Stimulated activated CD4-positive, alpha-beta T cell treated with anti-CD3 and anti-CD28 coated beads, Interleukin-12 subunit alpha, Interleukin-12 subunit beta, amount 100 ng/mL, for 48 hours (primary cell): ENCODE data around the gene TF.

ENCODE experiments used
- DNase-seq, 3 donors: peaks; one replicate each; pipeline ENCODE4 v3.0.0-alpha.2; 2020; ENCODE audit warnings: low read depth in 2 of 3, low spot score in 1 of 3

The TF gene

GRCh38 chr3:133746712-133747066, 496 bp downstream of the TF start:
- DNase-seq: no peak

- DNase-seq: no peak
Measured at GRCh38 chr3:133747373-133747772, 1.2 kb downstream of the TF start.

DNA sequence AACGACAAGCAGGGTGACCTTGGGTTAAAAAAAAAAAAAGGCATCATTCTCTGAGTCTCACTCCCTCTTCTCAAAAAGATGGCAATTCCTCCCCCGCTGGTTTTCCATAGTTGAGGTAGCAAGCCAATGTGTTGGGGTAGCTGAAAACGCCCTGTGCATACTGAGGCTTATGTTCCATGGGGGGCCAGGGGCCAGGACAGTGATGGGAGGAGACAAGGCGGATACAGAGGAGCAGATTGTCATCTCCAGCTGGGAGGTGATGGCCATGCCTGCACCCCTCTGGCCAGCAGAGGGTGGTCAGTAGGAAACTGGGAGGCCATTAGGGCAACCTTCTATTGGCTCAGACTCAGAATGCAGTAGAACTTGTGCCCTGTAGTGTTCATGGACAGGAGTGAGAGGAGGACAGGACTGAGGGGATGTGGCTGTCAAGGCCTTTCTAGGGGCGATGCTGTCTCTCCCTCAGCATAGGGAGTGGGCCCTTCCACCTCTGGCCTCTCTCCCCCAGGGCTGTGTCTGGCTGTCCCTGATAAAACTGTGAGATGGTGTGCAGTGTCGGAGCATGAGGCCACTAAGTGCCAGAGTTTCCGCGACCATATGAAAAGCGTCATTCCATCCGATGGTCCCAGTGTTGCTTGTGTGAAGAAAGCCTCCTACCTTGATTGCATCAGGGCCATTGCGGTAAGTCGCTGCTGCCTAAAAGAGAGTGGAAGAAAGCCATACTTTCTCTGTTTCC, 1.9 kb downstream of the TF start:
- DNase-seq: no peak

DNA sequence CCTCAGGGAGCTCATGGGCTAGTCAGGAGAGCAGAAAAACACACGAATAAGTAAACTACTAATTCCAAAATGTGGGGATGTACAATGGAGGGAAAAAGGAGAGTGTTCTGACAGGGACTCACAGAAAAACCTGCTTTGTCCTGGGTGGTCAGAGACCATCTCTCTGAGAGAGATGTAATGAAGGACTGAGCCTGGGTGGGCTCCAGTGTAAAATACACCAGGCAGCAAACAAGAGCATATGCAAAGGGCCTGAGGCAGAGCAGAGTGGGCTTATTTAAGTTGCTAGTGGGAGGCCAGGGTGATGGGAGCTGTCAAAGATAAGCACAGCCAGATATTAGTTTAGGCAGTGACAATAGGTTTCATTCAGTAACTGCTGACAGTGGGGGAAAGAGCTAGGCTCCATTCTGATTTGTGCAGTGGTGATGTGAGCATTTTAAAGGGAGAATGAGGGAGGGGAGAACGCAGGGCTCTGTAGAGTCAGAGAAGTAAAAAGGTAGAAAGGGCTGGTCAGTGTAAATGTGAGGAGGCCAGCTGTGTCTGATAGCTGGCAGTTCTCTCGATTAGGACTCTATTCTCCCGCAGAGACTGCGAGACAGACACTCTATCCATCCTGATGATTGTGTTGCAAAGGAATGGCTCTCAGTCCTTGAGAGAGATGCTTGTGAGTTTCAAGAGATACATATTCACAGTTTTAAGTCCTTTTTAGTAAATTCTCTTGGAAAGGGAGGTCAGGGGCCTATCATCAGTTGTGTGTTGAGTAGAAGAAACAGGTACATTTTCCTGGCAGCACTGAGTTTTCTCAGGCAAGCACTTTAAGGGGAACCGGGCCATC, 3.5 kb downstream of the TF start:
- DNase-seq: no peak

- no peak for DNase-seq
Measured at GRCh38 chr3:133750259-133750656, 4.1 kb downstream of the TF start.

GRCh38 chr3:133753107-133753778, 7.0 kb downstream of the TF start:
- no peak for DNase-seq

DNA sequence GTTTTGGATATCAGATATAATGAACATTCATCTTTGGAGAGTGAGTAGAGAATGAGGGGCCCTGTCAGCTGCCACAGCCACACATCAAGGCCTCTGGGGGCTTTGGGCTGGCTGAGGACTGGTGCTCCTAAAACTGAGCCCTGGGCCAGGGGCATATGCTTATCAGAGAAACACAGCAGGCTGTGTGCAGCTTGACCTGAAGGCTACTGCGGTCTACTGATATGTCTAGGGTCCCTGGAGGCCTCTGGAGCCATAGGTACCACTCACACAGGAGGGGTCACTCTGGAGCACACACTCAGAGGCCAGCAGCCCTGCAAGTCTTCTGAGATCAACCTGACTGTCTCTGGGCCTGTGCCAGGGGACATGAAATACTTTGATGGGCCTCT, 7.6 kb downstream of the TF start:
- no peak for DNase-seq

DNA sequence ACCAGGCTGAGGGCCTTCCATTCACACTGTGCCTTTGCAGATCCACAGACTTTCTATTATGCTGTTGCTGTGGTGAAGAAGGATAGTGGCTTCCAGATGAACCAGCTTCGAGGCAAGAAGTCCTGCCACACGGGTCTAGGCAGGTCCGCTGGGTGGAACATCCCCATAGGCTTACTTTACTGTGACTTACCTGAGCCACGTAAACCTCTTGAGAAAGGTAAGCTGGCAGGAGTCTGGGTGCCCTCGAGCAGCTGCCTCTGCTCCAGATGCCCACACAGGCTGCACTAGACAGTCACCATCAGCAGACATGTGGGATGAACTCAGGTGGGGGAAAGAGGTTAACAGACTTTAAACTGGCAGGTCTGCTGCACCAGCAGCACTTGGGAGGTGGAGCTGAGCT, 8.3 kb downstream of the TF start:
- DNase-seq: no peak

DNA sequence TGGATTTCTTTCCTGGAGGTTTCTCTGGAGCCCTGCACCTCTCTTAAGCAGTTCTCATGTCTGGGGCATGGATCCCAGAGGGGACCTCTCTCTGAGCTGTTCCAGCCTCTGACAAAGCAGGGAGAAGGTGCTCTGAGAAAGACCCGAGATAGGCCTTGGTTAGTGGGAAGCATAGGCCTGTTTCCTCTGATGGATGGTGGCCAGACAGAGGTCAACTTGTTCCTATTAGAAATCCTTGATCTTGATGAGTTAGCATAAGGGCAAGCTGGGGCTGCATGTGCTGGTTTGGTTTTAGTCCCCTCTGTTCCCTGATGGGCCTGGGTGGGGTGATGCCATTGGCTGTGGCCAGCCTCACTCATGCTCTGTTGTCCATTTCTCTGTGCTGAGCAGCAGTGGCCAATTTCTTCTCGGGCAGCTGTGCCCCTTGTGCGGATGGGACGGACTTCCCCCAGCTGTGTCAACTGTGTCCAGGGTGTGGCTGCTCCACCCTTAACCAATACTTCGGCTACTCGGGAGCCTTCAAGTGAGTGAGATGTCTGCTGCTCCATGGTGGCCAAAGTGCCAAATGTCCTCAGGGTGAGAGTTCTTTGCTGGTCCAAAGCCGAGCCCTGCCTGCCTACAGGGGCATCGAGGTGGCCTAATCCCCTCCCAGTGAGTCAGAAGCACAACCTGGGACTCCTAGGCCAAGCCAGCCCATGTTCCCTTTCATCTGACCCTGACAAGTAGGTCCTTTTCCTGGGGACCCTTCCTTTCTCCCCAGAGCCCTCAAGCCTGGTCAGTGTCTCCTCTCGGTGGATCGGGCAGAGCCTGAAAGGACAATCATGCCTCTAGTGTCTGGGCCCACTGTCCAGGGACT, 9.0 kb downstream of the TF start:
- DNase-seq: no peak

GRCh38 chr3:133756716-133757694, 10.8 kb downstream of the TF start:
- no peak for DNase-seq

DNA sequence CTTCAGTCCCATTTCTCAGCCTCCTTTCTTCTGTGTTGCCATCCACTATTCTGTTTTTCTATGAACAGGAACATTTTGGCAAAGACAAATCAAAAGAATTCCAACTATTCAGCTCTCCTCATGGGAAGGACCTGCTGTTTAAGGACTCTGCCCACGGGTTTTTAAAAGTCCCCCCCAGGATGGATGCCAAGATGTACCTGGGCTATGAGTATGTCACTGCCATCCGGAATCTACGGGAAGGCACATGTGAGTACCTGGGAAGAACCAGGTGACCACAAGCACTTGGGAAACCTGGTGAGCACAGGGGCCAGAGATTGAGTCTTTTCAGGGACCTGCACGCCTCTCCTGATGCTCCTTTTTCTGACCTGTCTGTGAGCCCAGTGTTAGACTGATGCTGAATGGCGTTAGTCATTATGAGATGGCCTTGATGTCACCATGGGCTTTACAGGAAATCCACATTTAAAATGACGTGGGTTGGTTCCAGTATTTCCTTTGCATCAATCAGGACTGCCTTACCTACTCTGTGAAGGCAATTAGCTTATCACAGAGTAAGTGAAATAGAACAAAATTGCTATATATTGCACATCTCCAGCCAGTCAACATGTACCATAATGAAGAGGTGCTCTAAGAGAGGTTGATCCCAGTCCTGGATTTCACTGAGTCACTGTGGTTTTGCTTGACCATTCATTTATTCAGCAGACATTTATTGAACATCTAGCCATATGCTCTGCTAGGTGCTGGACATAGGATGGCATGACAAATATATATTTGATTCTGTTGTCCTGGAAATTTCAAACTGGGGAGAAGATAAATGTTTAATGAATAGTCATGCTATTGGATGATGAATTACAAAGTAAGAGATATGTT, 11.7 kb downstream of the TF start:
- DNase-seq: no peak

GRCh38 chr3:133758568-133758928, 12.4 kb downstream of the TF start:
- DNase-seq: no peak

DNA sequence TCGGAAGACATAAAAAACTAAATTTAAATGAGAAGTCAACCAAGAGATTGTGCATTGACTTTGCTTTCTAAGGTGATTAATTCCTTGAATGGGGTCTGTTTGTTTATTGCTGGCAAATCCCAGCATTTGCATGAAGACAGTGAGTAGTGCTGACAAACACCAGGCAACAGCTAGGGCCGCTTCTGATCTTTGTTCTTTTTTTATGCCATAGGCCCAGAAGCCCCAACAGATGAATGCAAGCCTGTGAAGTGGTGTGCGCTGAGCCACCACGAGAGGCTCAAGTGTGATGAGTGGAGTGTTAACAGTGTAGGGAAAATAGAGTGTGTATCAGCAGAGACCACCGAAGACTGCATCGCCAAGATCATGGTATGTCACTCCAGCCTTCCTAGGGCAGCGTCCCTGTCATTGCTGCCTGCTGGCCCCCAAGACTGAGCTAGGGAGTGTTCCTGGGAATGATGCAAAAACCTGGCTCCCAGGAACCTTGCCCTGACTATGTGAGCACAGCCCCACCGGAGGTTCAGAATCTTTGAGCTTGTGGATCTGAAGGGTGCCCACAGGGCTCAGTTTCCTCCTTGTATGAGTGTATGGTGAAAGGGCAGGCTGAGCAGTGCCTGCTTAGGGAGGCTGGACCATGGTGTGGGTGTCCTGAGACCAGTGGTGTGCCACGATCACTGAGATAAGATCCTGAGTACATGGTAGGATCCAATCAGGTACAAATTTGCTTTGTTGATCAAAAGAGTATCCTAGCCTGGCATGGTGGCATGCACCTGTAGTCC, 13.0 kb downstream of the TF start:
- DNase-seq: no peak

DNA sequence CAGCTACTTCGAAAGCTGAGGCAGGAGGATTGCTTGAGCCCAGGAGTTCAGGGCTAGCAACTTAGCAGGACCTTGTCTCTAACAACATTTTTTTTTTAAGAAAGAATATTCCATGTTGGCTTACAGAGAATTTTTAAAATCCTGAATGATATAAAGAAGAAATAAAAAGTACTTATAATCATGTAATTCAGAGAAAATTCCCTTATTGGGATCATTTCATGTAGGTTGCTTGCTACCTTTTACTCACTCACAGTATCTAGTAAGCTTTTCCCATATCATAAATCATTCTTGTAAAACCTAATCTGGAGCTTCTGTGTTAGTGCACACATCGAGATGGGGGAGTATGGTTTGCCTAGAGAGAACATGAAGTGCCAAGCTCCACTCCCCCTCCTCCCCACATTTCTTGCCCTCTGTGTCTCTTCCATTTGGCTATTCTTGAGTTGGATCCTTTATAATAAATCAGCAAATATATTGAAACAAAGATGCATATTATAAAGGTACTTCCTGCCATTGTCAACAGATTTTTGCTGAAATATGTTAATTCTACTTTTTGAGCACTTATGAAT, 13.6 kb downstream of the TF start:
- no peak for DNase-seq

GRCh38 chr3:133760916-133761315, 14.7 kb downstream of the TF start:
- DNase-seq: no peak

- no peak for DNase-seq
Measured at GRCh38 chr3:133761605-133762484, 15.7 kb downstream of the TF start.

DNA sequence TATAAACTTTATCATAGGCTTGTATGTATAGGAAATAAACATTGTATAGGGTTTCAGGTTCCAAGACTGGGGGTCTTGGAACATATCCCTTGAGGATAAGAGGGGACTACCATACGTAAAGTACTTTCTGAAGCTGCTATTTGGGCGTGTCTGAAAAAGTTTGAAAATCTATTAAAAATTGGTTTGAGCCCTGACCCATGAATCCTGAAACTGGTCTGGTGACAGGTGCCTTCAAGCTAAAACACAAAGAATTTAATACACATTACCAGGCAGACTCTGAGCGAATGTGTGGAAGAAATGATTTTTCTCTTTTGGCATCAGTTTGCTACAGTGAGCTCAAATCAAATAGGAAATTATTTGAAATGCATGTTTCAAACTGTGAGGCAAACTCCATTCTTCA, 16.3 kb downstream of the TF start:
- DNase-seq: no peak
